ENCODE data around the gene SEC14L3. TPM values are rescaled to one million over a fixed set of nuclear protein-coding genes. Genes with fewer than 3 reads are reported as not detected.
"Not testable (repeated sequence)": the region's sequence is repeated elsewhere in the genome, so short reads cannot be mapped to it uniquely, and the experiment has no call there.

The SEC14L3 gene
- total and polyA plus RNA-seq, 2 donors (not counting 3 experiments of a cell fraction or from before 2014, with no cell fraction given) = not detected

- ChIA-PET CTCF (interaction anchor here (0.6 to 1.2 kb wide), 2 partner anchors 33 to 38 kb away, joined by 3 read pairs; no protein-coding TSS in a partner anchor), POLR2A (no interaction called here)
- Histone ChIP-seq H4K20me1 (replicated peaks; ENCODE audit: control insufficient read depth, extremely low read depth, insufficient read depth, low read length) (no peaks in the 10 kb centered on the region), H3K36me3 (ENCODE audit: control insufficient read depth in 2 of 2, extremely low read depth in 1 of 2, insufficient read depth in 2 of 2, low read length in 2 of 2) (no peaks in the 10 kb centered on the region), H3K9me3 (replicated peaks; ENCODE audit: control insufficient read depth, insufficient read depth, low read length) (no peaks in the 10 kb centered on the region), H3K4me3 (replicated peaks in 1 of 3; ENCODE audit: insufficient read depth in 1 of 3, low read depth in 1 of 3, low read length in 3 of 3) (no peak overlapping the region), H3K9ac (replicated peaks; ENCODE audit: extremely low read depth, insufficient read depth, low read length) (no peak overlapping the region), H3K79me2 (ENCODE audit: control insufficient read depth, insufficient read depth, low read length) (no peaks in the 10 kb centered on the region), H2AFZ (ENCODE audit: low read depth, low read length) (no peak overlapping the region), H3K4me2 (ENCODE audit: insufficient read depth, low read length) (no peak overlapping the region), H3K27ac (ENCODE audit: insufficient read depth, low read depth, low read length) (no peak overlapping the region), H3K27me3 (ENCODE audit: control insufficient read depth in 2 of 2, insufficient read depth in 2 of 2, low read length in 2 of 2) (no peaks in the 10 kb centered on the region), H3K4me1 (ENCODE audit: control insufficient read depth, extremely low read depth, insufficient read depth, low read length) (no peaks in the 10 kb centered on the region), H3K9me1 (replicated peaks; ENCODE audit: control insufficient read depth, extremely low read depth, insufficient read depth, low read length) (no peaks in the 10 kb centered on the region)
- no peak for FAIRE-seq
- TF ChIP-seq POLR2A (IDR thresholded peaks at IDR 0.05; ENCODE audit: low read depth, low read length) (no peak), JUN (IDR thresholded peaks at IDR 0.05; ENCODE audit: borderline replicate concordance, insufficient read depth, insufficient read length, low read depth) (no peak), GATA2 (IDR thresholded peaks at IDR 0.05; ENCODE audit: insufficient read depth, insufficient read length, low read depth, low read length) (no peak), POLR2AphosphoS5 (IDR thresholded peaks at IDR 0.05; ENCODE audit: insufficient read depth, low read depth, low read length) (no peak), MYC (IDR thresholded peaks at IDR 0.05; ENCODE audit: low read depth, low read length) (no peak), MAX (IDR thresholded peaks at IDR 0.05; ENCODE audit: insufficient read depth, insufficient read length) (no peak), FOS (IDR thresholded peaks at IDR 0.05; ENCODE audit: borderline replicate concordance, insufficient read depth, low read length) (no peak), EZH2 (IDR thresholded peaks at IDR 0.05; ENCODE audit: borderline replicate concordance, low read depth, low read length, severe bottlenecking) (no peak), CTCF (IDR thresholded peaks at IDR 0.05; ENCODE audit: extremely low read depth in 1 of 2, insufficient read depth in 1 of 2, low read depth in 1 of 2, low read length in 2 of 2) (no peak)
- DNase-seq (ENCODE audit: low read depth, low spot score) = no peak
- dilution Hi-C loops (cut with MboI; ENCODE audit: extremely low pct_ligation_motif_present, low sequenced_read_pairs) (no loop called here), intact Hi-C loops (cut with micrococcal nuclease) (no loop called here)
- no TSS peak for BruUV-seq (replicated peaks)
Observed at GRCh38 chr22:30452861-30453260, 19.0 kb downstream of the SEC14L3 start.

GRCh38 chr22:30451488-30451887, 20.3 kb downstream of the SEC14L3 start:
- H3K9ac ChIP-seq (replicated peaks; ENCODE audit: extremely low read depth, insufficient read depth, low read length); H3K79me2 ChIP-seq (ENCODE audit: control insufficient read depth, insufficient read depth, low read length); H2AFZ ChIP-seq (ENCODE audit: low read depth, low read length); POLR2A ChIA-PET; H4K20me1 ChIP-seq (replicated peaks; ENCODE audit: control insufficient read depth, extremely low read depth, insufficient read depth, low read length); H3K9me3 ChIP-seq (replicated peaks; ENCODE audit: control insufficient read depth, insufficient read depth, low read length); H3K4me3 ChIP-seq (replicated peaks in 1 of 3; ENCODE audit: insufficient read depth in 1 of 3, low read depth in 1 of 3, low read length in 3 of 3); H3K27ac ChIP-seq (ENCODE audit: insufficient read depth, low read depth, low read length); dilution Hi-C loops (cut with MboI; ENCODE audit: extremely low pct_ligation_motif_present, low sequenced_read_pairs); CTCF ChIA-PET; intact Hi-C loops (cut with micrococcal nuclease); FAIRE-seq; H3K4me1 ChIP-seq (ENCODE audit: control insufficient read depth, extremely low read depth, insufficient read depth, low read length); H3K36me3 ChIP-seq (ENCODE audit: control insufficient read depth in 2 of 2, extremely low read depth in 1 of 2, insufficient read depth in 2 of 2, low read length in 2 of 2); H3K4me2 ChIP-seq (ENCODE audit: insufficient read depth, low read length); H3K27me3 ChIP-seq (ENCODE audit: control insufficient read depth in 2 of 2, insufficient read depth in 2 of 2, low read length in 2 of 2); DNase-seq (ENCODE audit: low read depth, low spot score); BruUV-seq (replicated peaks); H3K9me1 ChIP-seq (replicated peaks; ENCODE audit: control insufficient read depth, extremely low read depth, insufficient read depth, low read length): not testable (repeated sequence)
